ENCODE results near the gene JCAD.

Gene JCAD

GRCh38 chr10:30095631-30096422 is 36.4 kb upstream of the JCAD start:
- Histone ChIP-seq H3K23ac (ENCODE audit: low read length in 2 of 2) (no peak overlapping the region), H3K4me2 (ENCODE audit: low read length, poor library complexity, severe bottlenecking) (no peak overlapping the region)
- 74% methylated on average over 6 of the region's 6 CpGs for WGBS

GRCh38 chr10:30094601-30095000 is 35.2 kb upstream of the JCAD start:
- Histone ChIP-seq H3K4ac (ENCODE audit: low read depth in 1 of 2, low read length in 2 of 2) (no peak overlapping the region), H3K27ac (ENCODE audit: low read length, poor library complexity, severe bottlenecking) (no peak overlapping the region), H2BK5ac (ENCODE audit: low read depth, low read length, poor library complexity, severe bottlenecking) (no peak overlapping the region), H2BK15ac (ENCODE audit: low read depth, poor library complexity, severe bottlenecking) (no peak overlapping the region), H4K8ac (ENCODE audit: low read length) (no peak overlapping the region), H3K79me1 (replicated peaks; ENCODE audit: low read length, poor library complexity, severe bottlenecking) (no peaks in the 10 kb centered on the region), H3K23ac (ENCODE audit: low read length in 2 of 2) (no peak overlapping the region), H3K9ac (ENCODE audit: low read length) (no peak overlapping the region), H3K18ac (ENCODE audit: low read depth in 1 of 2, low read length in 2 of 2) (no peak overlapping the region), H3K4me2 (ENCODE audit: low read length, poor library complexity, severe bottlenecking) (no peak overlapping the region), H2BK120ac (ENCODE audit: low read depth, low read length) (no peak overlapping the region), H3K4me3 (ENCODE audit: insufficient read depth in 1 of 2, low read depth in 1 of 2, low read length in 2 of 2) (no peak overlapping the region), H3K27me3 (ENCODE audit: control insufficient read depth in 1 of 2, insufficient read depth in 1 of 2, low read length in 2 of 2) (no peaks in the 10 kb centered on the region), H3K4me1 (ENCODE audit: control insufficient read depth, insufficient read depth, low read depth, low read length) (peaks cover 5% of the 10 kb centered on the region), H2AK5ac (ENCODE audit: low read length, severe bottlenecking) (no peak overlapping the region), H3K9me3 (ENCODE audit: control insufficient read depth, low read length) (no peaks in the 10 kb centered on the region), H3K14ac (ENCODE audit: low read length in 2 of 2) (no peak overlapping the region), H4K91ac (ENCODE audit: low read length) (no peak overlapping the region), H3K36me3 (ENCODE audit: control insufficient read depth in 1 of 2, insufficient read depth in 2 of 2, low read depth in 1 of 2, low read length in 2 of 2) (no peaks in the 10 kb centered on the region), H2BK12ac (ENCODE audit: low read length in 2 of 2) (no peak overlapping the region), H2AFZ (ENCODE audit: low read depth, low read length) (no peak overlapping the region)
- DNase-seq, result no peak
- WGBS, result 85% methylated on average over 5 of the region's 5 CpGs

More at GRCh38 chr10:30095631-30096422, 36.4 kb upstream of the JCAD start:
- H3K4ac ChIP-seq (ENCODE audit: low read depth in 1 of 2, low read length in 2 of 2), result no peak overlapping the region
- H3K27ac ChIP-seq (ENCODE audit: low read length, poor library complexity, severe bottlenecking), result no peak overlapping the region
- no peak overlapping the region for H2BK15ac ChIP-seq (ENCODE audit: low read depth, poor library complexity, severe bottlenecking)
- H2AK5ac ChIP-seq (ENCODE audit: low read length, severe bottlenecking), result no peak overlapping the region
- no peaks in the 10 kb centered on the region for H3K79me1 ChIP-seq (replicated peaks; ENCODE audit: low read length, poor library complexity, severe bottlenecking)
- H3K18ac ChIP-seq (ENCODE audit: low read depth in 1 of 2, low read length in 2 of 2), result no peak overlapping the region
- no peak overlapping the region for H3K9ac ChIP-seq (ENCODE audit: low read length)
- H2BK120ac ChIP-seq (ENCODE audit: low read depth, low read length), result no peak overlapping the region
- no peak overlapping the region for H4K8ac ChIP-seq (ENCODE audit: low read length)
- no peaks in the 10 kb centered on the region for H3K27me3 ChIP-seq (ENCODE audit: control insufficient read depth in 1 of 2, insufficient read depth in 1 of 2, low read length in 2 of 2)
- no peak overlapping the region for H2BK5ac ChIP-seq (ENCODE audit: low read depth, low read length, poor library complexity, severe bottlenecking)
- H3K36me3 ChIP-seq (ENCODE audit: control insufficient read depth in 1 of 2, insufficient read depth in 2 of 2, low read depth in 1 of 2, low read length in 2 of 2), result no peaks in the 10 kb centered on the region
- H4K91ac ChIP-seq (ENCODE audit: low read length), result no peak overlapping the region
- no peaks in the 10 kb centered on the region for H3K9me3 ChIP-seq (ENCODE audit: control insufficient read depth, low read length)
- no peak overlapping the region for H3K4me3 ChIP-seq (ENCODE audit: insufficient read depth in 1 of 2, low read depth in 1 of 2, low read length in 2 of 2)
- H2AFZ ChIP-seq (ENCODE audit: low read depth, low read length), result no peak overlapping the region
- H3K14ac ChIP-seq (ENCODE audit: low read length in 2 of 2), result no peak overlapping the region
- H2BK12ac ChIP-seq (ENCODE audit: low read length in 2 of 2), result no peak overlapping the region
- DNase-seq, result no peak
- peaks cover 5% of the 10 kb centered on the region for H3K4me1 ChIP-seq (ENCODE audit: control insufficient read depth, insufficient read depth, low read depth, low read length)

- no peak overlapping the region for H2BK12ac ChIP-seq (ENCODE audit: low read length in 2 of 2)
- H4K8ac ChIP-seq (ENCODE audit: low read length), result no peak overlapping the region
- H3K4me1 ChIP-seq (ENCODE audit: control insufficient read depth, insufficient read depth, low read depth, low read length), result peaks cover 5% of the 10 kb centered on the region
- no peak overlapping the region for H2AK5ac ChIP-seq (ENCODE audit: low read length, severe bottlenecking)
- H3K36me3 ChIP-seq (ENCODE audit: control insufficient read depth in 1 of 2, insufficient read depth in 2 of 2, low read depth in 1 of 2, low read length in 2 of 2), result no peaks in the 10 kb centered on the region
- no peak overlapping the region for H4K91ac ChIP-seq (ENCODE audit: low read length)
- H2AFZ ChIP-seq (ENCODE audit: low read depth, low read length), result no peak overlapping the region
- H3K9me3 ChIP-seq (ENCODE audit: control insufficient read depth, low read length), result no peaks in the 10 kb centered on the region
- H3K27me3 ChIP-seq (ENCODE audit: control insufficient read depth in 1 of 2, insufficient read depth in 1 of 2, low read length in 2 of 2), result no peaks in the 10 kb centered on the region
- H3K18ac ChIP-seq (ENCODE audit: low read depth in 1 of 2, low read length in 2 of 2), result no peak overlapping the region
- H3K23ac ChIP-seq (ENCODE audit: low read length in 2 of 2), result no peak overlapping the region
- H2BK120ac ChIP-seq (ENCODE audit: low read depth, low read length), result no peak overlapping the region
- no peak for DNase-seq
- no peak overlapping the region for H3K4me2 ChIP-seq (ENCODE audit: low read length, poor library complexity, severe bottlenecking)
- H2BK5ac ChIP-seq (ENCODE audit: low read depth, low read length, poor library complexity, severe bottlenecking), result no peak overlapping the region
- H3K79me1 ChIP-seq (replicated peaks; ENCODE audit: low read length, poor library complexity, severe bottlenecking), result no peaks in the 10 kb centered on the region
- H3K14ac ChIP-seq (ENCODE audit: low read length in 2 of 2), result no peak overlapping the region
- H2BK15ac ChIP-seq (ENCODE audit: low read depth, poor library complexity, severe bottlenecking), result no peak overlapping the region
- 89% methylated on average over 9 of the region's 9 CpGs for WGBS
- H3K4me3 ChIP-seq (ENCODE audit: insufficient read depth in 1 of 2, low read depth in 1 of 2, low read length in 2 of 2), result no peak overlapping the region
- H3K4ac ChIP-seq (ENCODE audit: low read depth in 1 of 2, low read length in 2 of 2), result no peak overlapping the region
- H3K27ac ChIP-seq (ENCODE audit: low read length, poor library complexity, severe bottlenecking), result no peak overlapping the region
- no peak overlapping the region for H3K9ac ChIP-seq (ENCODE audit: low read length)
Observed at GRCh38 chr10:30093303-30093950, 34.0 kb upstream of the JCAD start.

DNA sequence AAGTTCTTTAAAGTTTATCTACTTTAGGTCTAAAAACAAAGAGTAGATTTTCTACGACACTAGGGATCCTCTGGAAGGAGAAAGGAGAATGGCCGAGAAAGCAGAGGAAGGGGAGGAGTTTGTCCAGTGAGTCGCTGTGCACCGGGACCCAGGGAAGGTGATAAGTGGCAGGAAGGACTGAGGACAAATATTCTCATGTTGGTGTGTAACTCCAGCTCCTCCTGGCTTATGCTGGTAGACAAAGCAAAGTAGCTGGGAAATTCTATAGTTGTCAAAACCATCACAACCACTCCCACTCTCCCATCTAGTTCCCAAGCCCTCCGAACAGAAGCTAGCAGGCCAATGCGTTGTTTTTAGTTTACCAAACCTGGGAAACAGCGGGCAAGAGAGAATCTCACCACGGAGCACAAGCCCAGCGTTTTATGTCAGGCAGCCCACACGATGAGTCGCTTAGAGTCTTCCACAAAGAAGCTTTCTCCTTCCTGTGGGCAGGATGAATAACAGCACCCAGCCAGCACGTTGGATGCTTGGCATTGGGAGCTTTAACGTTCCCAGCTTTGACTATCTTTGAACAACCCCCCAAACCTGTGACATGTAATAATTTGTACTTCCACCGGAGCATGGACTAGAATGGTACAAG is 32.9 kb upstream of the JCAD start:
- Histone ChIP-seq H3K14ac (ENCODE audit: low read length in 2 of 2) (no peak overlapping the region), H3K9me3 (ENCODE audit: control insufficient read depth, low read length) (no peaks in the 10 kb centered on the region), H3K27ac (ENCODE audit: low read length, poor library complexity, severe bottlenecking) (no peak overlapping the region), H2BK120ac (ENCODE audit: low read depth, low read length) (no peak overlapping the region), H3K23ac (ENCODE audit: low read length in 2 of 2) (no peak overlapping the region), H3K4ac (ENCODE audit: low read depth in 1 of 2, low read length in 2 of 2) (no peak overlapping the region), H3K27me3 (ENCODE audit: control insufficient read depth in 1 of 2, insufficient read depth in 1 of 2, low read length in 2 of 2) (no peaks in the 10 kb centered on the region), H3K4me2 (ENCODE audit: low read length, poor library complexity, severe bottlenecking) (peak overlapping the region; percentile 4), H2BK12ac (ENCODE audit: low read length in 2 of 2) (peak overlapping the region; percentile 35 to 39), H2AK5ac (ENCODE audit: low read length, severe bottlenecking) (no peak overlapping the region), H3K36me3 (ENCODE audit: control insufficient read depth in 1 of 2, insufficient read depth in 2 of 2, low read depth in 1 of 2, low read length in 2 of 2) (no peaks in the 10 kb centered on the region), H2AFZ (ENCODE audit: low read depth, low read length) (no peak overlapping the region), H3K79me1 (replicated peaks; ENCODE audit: low read length, poor library complexity, severe bottlenecking) (no peaks in the 10 kb centered on the region), H2BK15ac (ENCODE audit: low read depth, poor library complexity, severe bottlenecking) (no peak overlapping the region), H3K4me1 (ENCODE audit: control insufficient read depth, insufficient read depth, low read depth, low read length) (peaks cover 5% of the 10 kb centered on the region), H4K91ac (ENCODE audit: low read length) (no peak overlapping the region), H3K9ac (ENCODE audit: low read length) (no peak overlapping the region), H2BK5ac (ENCODE audit: low read depth, low read length, poor library complexity, severe bottlenecking) (no peak overlapping the region), H3K4me3 (ENCODE audit: insufficient read depth in 1 of 2, low read depth in 1 of 2, low read length in 2 of 2) (no peak overlapping the region), H3K18ac (ENCODE audit: low read depth in 1 of 2, low read length in 2 of 2) (no peak overlapping the region), H4K8ac (ENCODE audit: low read length) (peak overlapping the region; percentile 50)
- 71% methylated on average over 13 of the region's 14 CpGs for WGBS
- DNase-seq, result peak; percentile 40
